Measurements from ENCODE around the gene CALML4.

Gene CALML4

GRCh38 chr15:68158046-68158628 lies 47.0 kb downstream of the CALML4 start:
- intact Hi-C loops (cut with DNase I) = no loop called here
- no peak for DNase-seq

- DNase-seq = no peak
- intact Hi-C loops (cut with DNase I) = no loop called here
Observed at GRCh38 chr15:68157074-68157473, 48.1 kb downstream of the CALML4 start.

- intact Hi-C loops (cut with DNase I) = loop anchor here (2.0 kb wide), 1 partner anchor 292 kb away; no protein-coding TSS in a partner anchor
- DNase-seq = peak in 5 of 10 donors; percentile 18 to 43 (median 36)
Observed at GRCh38 chr15:68154923-68155559, 50.1 kb downstream of the CALML4 start.

- intact Hi-C loops (cut with DNase I) = no loop called here
- no peak for DNase-seq
Observed at GRCh38 chr15:68152342-68152741, 52.8 kb downstream of the CALML4 start.

- no peak for DNase-seq
- intact Hi-C loops (cut with DNase I) = no loop called here
Observed at GRCh38 chr15:68151277-68151676, 53.9 kb downstream of the CALML4 start.

- intact Hi-C loops (cut with DNase I) = no loop called here
- DNase-seq = no peak
Observed at GRCh38 chr15:68150187-68150586, 54.9 kb downstream of the CALML4 start.

GRCh38 chr15:68149059-68149458 lies 56.1 kb downstream of the CALML4 start:
- intact Hi-C loops (cut with DNase I) = no loop called here
- no peak for DNase-seq

- intact Hi-C loops (cut with DNase I) = no loop called here
Observed at GRCh38 chr15:68148039-68148438, 57.1 kb downstream of the CALML4 start.

GRCh38 chr15:68145706-68146105 lies 59.4 kb downstream of the CALML4 start:
- DNase-seq = no peak
- intact Hi-C loops (cut with DNase I) = no loop called here

More at GRCh38 chr15:68148039-68148438, 57.1 kb downstream of the CALML4 start:
- DNase-seq = no peak

GRCh38 chr15:68143785-68144184 lies 61.3 kb downstream of the CALML4 start:
- DNase-seq = no peak
- intact Hi-C loops (cut with DNase I) = no loop called here

- intact Hi-C loops (cut with DNase I) = no loop called here
- no peak for DNase-seq
Observed at GRCh38 chr15:68143129-68143528, 62.0 kb downstream of the CALML4 start.

Measured in posterior cingulate gyrus (tissue), 11 donors.